ENCODE data around the gene AMOTL1. TPM values are rescaled to one million over a fixed set of nuclear protein-coding genes. Genes with fewer than 3 reads are reported as not detected.

The AMOTL1 gene, protein sequence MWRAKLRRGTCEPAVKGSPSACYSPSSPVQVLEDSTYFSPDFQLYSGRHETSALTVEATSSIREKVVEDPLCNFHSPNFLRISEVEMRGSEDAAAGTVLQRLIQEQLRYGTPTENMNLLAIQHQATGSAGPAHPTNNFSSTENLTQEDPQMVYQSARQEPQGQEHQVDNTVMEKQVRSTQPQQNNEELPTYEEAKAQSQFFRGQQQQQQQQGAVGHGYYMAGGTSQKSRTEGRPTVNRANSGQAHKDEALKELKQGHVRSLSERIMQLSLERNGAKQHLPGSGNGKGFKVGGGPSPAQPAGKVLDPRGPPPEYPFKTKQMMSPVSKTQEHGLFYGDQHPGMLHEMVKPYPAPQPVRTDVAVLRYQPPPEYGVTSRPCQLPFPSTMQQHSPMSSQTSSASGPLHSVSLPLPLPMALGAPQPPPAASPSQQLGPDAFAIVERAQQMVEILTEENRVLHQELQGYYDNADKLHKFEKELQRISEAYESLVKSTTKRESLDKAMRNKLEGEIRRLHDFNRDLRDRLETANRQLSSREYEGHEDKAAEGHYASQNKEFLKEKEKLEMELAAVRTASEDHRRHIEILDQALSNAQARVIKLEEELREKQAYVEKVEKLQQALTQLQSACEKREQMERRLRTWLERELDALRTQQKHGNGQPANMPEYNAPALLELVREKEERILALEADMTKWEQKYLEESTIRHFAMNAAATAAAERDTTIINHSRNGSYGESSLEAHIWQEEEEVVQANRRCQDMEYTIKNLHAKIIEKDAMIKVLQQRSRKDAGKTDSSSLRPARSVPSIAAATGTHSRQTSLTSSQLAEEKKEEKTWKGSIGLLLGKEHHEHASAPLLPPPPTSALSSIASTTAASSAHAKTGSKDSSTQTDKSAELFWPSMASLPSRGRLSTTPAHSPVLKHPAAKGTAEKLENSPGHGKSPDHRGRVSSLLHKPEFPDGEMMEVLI
- total RNA-seq = 57.2 TPM
- long read RNA-seq, full-length matches to known transcripts = 6 of 57 reads
- long read RNA-seq, partial matches to known transcripts = 17 of 57 reads
- long read RNA-seq, other reads (novel, unspliced or antisense) = 34 of 57 reads

DNA sequence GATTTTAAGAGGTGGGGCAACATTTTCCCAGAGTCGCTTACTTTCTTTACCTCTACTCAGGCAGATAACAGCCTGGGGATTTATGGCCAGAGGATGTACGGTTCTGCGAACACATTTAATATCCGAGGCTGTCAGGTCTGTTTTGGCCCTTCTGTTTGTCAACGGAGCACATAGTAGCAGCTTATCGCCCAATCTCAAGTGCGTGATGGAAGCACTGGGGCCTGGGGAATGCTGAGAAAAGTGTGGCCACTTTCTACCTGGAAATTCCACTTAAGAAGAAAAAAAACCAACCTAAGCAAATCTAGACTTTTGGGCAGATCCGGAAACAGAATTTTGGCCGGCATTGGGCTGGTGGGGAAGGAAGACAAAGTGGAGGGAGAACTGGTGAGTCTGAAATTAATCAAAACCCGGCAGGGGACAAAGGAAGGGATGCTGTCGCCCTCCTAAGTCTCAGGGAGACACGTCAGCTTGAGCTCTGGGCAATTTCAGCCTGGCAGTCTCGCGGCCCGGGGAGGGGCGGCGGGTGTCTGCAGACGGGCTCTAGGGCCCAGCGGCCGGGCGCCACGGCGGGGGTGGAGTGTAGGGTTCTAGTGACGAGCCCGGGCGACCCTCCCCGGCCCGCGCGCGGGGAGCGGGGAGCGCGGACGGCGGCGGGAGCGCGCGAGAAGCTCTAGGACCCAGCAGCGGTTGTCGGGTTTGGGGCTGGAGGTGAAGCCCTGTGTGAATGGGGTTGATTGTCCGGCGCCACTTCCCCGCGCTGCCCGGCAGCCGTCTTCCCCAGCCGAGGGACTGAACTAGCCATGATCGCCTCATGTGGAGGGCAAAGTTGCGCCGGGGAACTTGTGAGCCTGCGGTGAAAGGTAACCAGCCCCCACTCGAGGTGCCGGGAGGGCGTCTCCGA is at the start of gene AMOTL1:
TSS of gene AMOTL1 (plus strand) at position 656 of the 901 bp plus-strand sequence. CDS start at position 812, 156 bp downstream.
- H3K4me3 ChIP-seq = peak within 1 kb of the TSS; percentile 86
- peak within 1 kb of the TSS; percentile 95 for H3K27ac ChIP-seq
- no peaks in the 10 kb centered on the region for H3K27me3 ChIP-seq (ENCODE audit: low read depth)
- intact Hi-C loops (cut with DNase I) = no loop called here
- TF ChIP-seq, protein P1, sequence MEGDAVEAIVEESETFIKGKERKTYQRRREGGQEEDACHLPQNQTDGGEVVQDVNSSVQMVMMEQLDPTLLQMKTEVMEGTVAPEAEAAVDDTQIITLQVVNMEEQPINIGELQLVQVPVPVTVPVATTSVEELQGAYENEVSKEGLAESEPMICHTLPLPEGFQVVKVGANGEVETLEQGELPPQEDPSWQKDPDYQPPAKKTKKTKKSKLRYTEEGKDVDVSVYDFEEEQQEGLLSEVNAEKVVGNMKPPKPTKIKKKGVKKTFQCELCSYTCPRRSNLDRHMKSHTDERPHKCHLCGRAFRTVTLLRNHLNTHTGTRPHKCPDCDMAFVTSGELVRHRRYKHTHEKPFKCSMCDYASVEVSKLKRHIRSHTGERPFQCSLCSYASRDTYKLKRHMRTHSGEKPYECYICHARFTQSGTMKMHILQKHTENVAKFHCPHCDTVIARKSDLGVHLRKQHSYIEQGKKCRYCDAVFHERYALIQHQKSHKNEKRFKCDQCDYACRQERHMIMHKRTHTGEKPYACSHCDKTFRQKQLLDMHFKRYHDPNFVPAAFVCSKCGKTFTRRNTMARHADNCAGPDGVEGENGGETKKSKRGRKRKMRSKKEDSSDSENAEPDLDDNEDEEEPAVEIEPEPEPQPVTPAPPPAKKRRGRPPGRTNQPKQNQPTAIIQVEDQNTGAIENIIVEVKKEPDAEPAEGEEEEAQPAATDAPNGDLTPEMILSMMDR (IDR thresholded peaks at IDR 0.05) = no peak
- H3K4me1 ChIP-seq = peaks cover 44% of the 10 kb centered on the region
- ATAC-seq (peak; percentile 94 to 95), DNase-seq (peak; percentile 94)
- H3K36me3 ChIP-seq = no peaks in the 10 kb centered on the region
- no peaks in the 10 kb centered on the region for H3K9me3 ChIP-seq

DNA sequence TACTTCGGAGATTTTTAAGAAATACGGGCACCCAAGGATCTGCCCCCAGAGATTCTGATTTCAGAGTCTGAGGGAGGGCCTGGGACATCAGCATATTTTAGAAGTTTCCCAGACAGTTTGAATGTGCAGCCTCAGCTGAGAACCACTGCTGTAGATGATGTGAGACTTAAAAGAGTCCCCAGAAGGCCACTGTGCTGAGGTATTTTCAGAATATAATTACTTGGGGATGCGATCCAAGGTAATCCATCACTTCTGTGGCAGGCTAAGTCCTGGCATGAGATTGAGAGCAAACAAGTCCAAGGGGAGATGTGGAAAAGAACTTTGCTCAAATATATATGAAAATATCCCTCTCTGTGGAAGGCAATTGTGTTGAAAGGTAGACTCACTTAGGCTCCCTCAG is 48.3 kb upstream of the AMOTL1 start:
- H3K9me3 ChIP-seq = no peaks in the 10 kb centered on the region
- TF ChIP-seq, protein P1 (IDR thresholded peaks at IDR 0.05) = no peak
- H3K27me3 ChIP-seq (ENCODE audit: low read depth) = no peaks in the 10 kb centered on the region
- H3K27ac ChIP-seq = no peak overlapping the region
- intact Hi-C loops (cut with DNase I) = no loop called here
- ATAC-seq (no peak), DNase-seq (no peak)
- no peaks in the 10 kb centered on the region for H3K36me3 ChIP-seq
- H3K4me3 ChIP-seq = no peak overlapping the region
- H3K4me1 ChIP-seq = no peaks in the 10 kb centered on the region

DNA sequence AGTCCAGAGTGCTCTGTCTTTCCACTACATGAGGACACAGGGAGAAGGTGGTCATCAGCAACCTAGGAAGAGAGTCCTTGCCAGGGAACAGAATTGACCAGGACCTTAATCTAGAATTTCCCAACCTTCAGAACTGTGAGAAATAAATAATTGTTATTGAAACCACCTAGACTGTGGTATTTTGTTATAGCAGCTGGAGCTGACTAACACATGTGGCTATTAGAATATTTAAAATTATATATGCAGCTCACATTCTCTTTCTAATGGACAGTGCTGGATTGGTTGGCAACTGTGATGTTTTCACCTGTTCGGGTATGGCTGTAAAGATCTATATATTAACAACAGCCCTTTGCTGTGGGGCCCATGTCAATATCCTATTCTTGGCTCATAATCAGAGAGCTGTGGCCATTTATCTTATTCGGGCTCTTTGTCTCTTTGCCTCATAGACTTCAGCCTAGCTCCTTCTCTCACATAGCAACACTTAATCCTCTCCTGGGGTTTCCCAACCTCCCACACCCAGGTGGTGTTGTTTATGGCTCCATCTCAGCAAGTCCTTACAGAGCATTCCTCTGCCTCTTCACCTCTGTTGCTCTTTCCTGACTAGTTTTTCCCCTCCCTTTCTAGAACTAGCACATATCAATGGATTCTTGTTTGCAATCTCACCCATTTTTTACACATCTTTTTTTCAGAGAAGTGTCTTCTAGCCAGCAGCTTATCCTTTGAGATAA is 46.4 kb upstream of the AMOTL1 start:
- TF ChIP-seq, protein P1 (IDR thresholded peaks at IDR 0.05) = no peak
- H3K4me3 ChIP-seq = no peak overlapping the region
- H3K4me1 ChIP-seq = no peaks in the 10 kb centered on the region
- H3K9me3 ChIP-seq = no peaks in the 10 kb centered on the region
- ATAC-seq (peak; percentile 47 to 57), DNase-seq (no peak)
- intact Hi-C loops (cut with DNase I) = no loop called here
- H3K27ac ChIP-seq = no peak overlapping the region
- H3K36me3 ChIP-seq = no peaks in the 10 kb centered on the region
- H3K27me3 ChIP-seq (ENCODE audit: low read depth) = no peaks in the 10 kb centered on the region

DNA sequence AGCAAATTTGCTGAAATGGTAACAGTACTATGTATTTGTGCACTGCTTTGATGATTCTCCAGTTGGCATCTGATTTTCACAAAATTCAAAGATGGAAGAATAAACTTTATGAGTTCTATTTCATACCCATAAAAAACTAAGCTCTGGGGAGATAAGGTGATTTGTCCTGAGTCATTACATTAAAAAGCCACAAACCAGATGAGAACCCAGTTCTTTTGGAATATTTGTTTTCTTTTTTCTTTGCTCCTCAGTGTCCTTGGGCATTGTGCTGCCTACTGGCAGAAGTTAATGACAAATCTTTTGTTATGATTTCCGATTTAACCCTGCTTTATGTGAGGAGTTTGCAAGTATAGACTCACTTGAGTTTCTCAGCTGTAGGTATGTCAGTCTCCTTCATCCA is 45.4 kb upstream of the AMOTL1 start:
- DNase-seq = no peak

More for the DNA sequence above, 45.4 kb upstream of the AMOTL1 start:
- ATAC-seq = no peak
- H3K4me1 ChIP-seq = no peaks in the 10 kb centered on the region
- no peak overlapping the region for H3K27ac ChIP-seq
- intact Hi-C loops (cut with DNase I) = no loop called here
- no peak overlapping the region for H3K4me3 ChIP-seq
- H3K27me3 ChIP-seq (ENCODE audit: low read depth) = no peaks in the 10 kb centered on the region
- no peaks in the 10 kb centered on the region for H3K9me3 ChIP-seq
- TF ChIP-seq, protein P1 (IDR thresholded peaks at IDR 0.05) = no peak
- H3K36me3 ChIP-seq = no peaks in the 10 kb centered on the region

Data from lower lobe of right lung (tissue), 2 donors.